ENCODE data around the gene WFDC2. TPM values are rescaled to one million over a fixed set of nuclear protein-coding genes. Genes with fewer than 3 reads are reported as not detected.

Gene WFDC2, protein sequence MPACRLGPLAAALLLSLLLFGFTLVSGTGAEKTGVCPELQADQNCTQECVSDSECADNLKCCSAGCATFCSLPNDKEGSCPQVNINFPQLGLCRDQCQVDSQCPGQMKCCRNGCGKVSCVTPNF
- total RNA-seq (2012; rRNA removed), result 0.25 TPM in 1 of 2 replicates, not detected in the other

DNA sequence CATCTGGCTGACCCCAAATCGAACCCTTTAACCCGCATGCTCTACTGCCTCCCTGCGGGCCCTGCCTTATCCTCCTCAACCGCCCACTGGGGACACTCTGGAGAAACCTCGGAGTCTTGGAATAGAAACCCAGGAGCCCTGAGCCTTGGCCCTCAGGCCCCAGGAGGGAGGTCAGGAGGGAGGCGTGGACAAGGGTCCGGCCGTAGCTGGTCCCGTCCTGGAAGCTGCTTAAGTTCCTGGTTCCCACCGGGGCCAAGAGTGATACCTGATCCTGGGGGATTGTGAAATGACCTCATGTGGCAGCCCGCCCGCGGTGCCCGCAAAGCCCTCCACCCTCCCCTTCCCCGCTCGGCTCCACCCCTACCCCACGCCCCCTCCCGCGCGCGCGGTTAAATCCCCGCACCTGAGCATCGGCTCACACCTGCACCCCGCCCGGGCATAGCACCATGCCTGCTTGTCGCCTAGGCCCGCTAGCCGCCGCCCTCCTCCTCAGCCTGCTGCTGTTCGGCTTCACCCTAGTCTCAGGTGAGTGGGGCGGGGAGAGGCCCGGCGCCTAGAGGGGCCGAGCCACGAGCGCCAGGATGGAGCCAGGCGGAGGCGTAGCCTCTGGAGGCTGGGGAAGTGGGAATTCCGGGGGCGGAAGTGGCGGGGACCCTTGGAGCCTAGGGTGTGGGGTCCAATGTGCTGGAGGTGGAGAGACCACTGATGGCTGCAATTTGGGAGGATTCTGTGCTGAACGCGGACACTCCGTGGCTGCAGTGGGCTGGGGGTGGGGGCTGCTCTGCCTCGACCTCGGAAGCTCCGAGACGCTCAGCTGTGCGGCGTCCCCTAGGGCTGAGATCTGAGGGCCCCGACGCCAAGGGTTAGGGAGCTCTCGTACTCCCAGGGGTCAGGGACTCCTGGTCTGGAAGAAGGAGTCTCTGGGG lies at the start of gene WFDC2:
Gene WFDC2 (plus strand): TSS at position 418 of the 926 bp plus-strand sequence. CDS start 29 bp downstream, at position 447.
- Histone ChIP-seq H3K36me3 (ENCODE audit: insufficient read depth, low read length) (no peaks in the 10 kb centered on the region), H3K4me2 (ENCODE audit: low read length) (peak within 1 kb of the TSS; percentile 74), H3K4me1 (ENCODE audit: control insufficient read depth, insufficient read depth, low read length) (no peaks in the 10 kb centered on the region), H3K27me3 (ENCODE audit: control insufficient read depth, insufficient read depth, low read length) (peaks cover 74% of the 10 kb centered on the region), H3K9ac (ENCODE audit: low read depth, low read length) (no peak within 1 kb of the TSS), H3K9me3 (replicated peaks; ENCODE audit: low read length) (no peaks in the 10 kb centered on the region), H3K4me3 (ENCODE audit: low read length) (peak within 1 kb of the TSS; percentile 42)

DNA sequence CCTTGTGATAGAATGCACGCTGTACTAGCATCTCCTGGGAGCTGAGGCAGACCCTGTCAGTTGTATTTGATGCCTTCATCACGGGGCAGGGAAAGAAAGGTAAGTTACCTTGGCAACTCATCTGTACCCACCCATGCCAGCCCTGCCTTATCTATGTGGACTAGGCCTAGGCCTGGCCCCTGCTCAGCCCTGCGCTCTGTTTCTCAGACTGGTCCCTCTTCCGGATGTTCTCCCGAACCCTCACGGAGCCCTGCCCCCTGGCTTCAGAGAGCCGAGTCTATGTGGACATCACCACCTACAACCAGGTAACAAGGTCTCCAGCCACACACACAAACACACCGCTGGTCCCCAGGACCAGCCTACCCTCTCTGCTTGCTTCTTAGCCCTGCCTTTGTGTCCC lies 49.4 kb upstream of the WFDC2 start:
- peaks cover 33% of the 10 kb centered on the region for H3K4me1 ChIP-seq (ENCODE audit: control insufficient read depth, insufficient read depth, low read length)
- H3K9ac ChIP-seq (ENCODE audit: low read depth, low read length), result peak overlapping the region; percentile 12
- H3K36me3 ChIP-seq (ENCODE audit: insufficient read depth, low read length), result peaks cover 37% of the 10 kb centered on the region
- no peaks in the 10 kb centered on the region for H3K27me3 ChIP-seq (ENCODE audit: control insufficient read depth, insufficient read depth, low read length)
- no peaks in the 10 kb centered on the region for H3K9me3 ChIP-seq (replicated peaks; ENCODE audit: low read length)
- H3K4me3 ChIP-seq (ENCODE audit: low read length), result no peak overlapping the region
- peak overlapping the region; percentile 23 for H3K4me2 ChIP-seq (ENCODE audit: low read length)

DNA sequence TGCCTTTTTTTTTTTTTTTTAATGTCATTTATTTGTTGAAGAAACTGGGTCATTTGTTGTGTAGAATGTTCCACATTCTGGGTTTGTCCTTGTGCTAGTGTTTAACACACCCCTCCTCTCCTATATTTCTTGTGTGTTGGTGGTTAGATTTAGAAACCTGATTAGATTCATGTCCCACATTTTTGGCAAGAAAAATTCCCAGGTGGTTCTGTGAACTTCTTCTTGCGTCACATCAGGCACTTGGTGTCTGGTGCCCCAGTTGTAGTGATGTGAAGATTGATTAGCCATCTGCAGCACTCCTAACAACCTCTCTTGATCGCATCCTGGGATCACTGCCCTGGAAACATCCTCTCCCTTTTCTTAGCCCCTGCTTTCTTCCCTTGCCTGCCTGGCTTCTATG lies 45.9 kb upstream of the WFDC2 start:
- no peaks in the 10 kb centered on the region for H3K27me3 ChIP-seq (ENCODE audit: control insufficient read depth, insufficient read depth, low read length)
- H3K4me1 ChIP-seq (ENCODE audit: control insufficient read depth, insufficient read depth, low read length), result peaks cover 14% of the 10 kb centered on the region
- no peak overlapping the region for H3K4me3 ChIP-seq (ENCODE audit: low read length)
- no peaks in the 10 kb centered on the region for H3K9me3 ChIP-seq (replicated peaks; ENCODE audit: low read length)
- peaks cover 42% of the 10 kb centered on the region for H3K36me3 ChIP-seq (ENCODE audit: insufficient read depth, low read length)
- no peak overlapping the region for H3K4me2 ChIP-seq (ENCODE audit: low read length)
- no peak overlapping the region for H3K9ac ChIP-seq (ENCODE audit: low read depth, low read length)

DNA sequence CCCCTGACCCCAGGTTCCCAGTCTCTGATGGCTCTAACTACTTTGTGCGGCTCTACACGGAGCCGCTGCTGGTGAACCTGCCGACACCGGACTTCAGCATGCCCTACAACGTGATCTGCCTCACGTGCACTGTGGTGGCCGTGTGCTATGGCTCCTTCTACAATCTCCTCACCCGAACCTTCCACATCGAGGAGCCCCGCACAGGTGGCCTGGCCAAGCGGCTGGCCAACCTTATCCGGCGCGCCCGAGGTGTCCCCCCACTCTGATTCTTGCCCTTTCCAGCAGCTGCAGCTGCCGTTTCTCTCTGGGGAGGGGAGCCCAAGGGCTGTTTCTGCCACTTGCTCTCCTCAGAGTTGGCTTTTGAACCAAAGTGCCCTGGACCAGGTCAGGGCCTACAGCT lies 44.0 kb upstream of the WFDC2 start:
- H3K36me3 ChIP-seq (ENCODE audit: insufficient read depth, low read length), result peaks cover 35% of the 10 kb centered on the region
- H3K4me3 ChIP-seq (ENCODE audit: low read length), result no peak overlapping the region
- H3K9ac ChIP-seq (ENCODE audit: low read depth, low read length), result no peak overlapping the region
- no peaks in the 10 kb centered on the region for H3K27me3 ChIP-seq (ENCODE audit: control insufficient read depth, insufficient read depth, low read length)
- no peak overlapping the region for H3K4me2 ChIP-seq (ENCODE audit: low read length)
- no peaks in the 10 kb centered on the region for H3K4me1 ChIP-seq (ENCODE audit: control insufficient read depth, insufficient read depth, low read length)
- H3K9me3 ChIP-seq (replicated peaks; ENCODE audit: low read length), result no peaks in the 10 kb centered on the region

DNA sequence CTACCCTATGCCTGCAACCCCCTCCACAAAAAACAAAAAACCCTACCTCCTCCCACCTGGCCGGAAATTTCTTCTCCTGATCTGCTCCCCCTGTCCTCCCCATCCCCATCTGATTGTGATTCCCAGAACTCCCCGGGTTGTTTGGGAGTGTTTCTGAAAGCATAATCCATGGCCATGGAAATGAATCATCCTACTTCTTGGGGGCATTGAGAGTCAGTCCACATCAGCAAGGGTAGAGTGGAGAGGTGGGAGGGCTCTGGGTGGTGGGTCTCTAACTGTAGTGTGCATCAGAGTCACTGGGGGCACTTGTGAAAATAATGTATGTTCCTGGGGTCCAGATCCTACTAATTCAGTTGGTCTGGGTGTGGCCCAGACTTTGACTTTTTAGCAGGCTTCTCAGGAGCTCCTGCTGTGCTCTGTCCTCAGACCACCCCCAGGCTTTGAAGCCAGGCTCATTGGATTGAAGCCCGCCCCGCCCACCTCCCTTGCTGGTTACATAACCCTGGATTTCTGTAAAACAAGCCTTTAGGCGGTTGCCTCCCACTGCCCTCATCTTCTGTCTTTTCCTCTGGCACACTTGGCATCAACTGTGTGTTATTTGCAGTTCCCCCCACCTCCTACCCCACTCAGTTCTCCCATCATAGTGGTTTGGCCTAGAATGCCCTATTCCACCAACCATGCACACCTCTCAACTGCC lies 43.1 kb upstream of the WFDC2 start:
- H3K9ac ChIP-seq (ENCODE audit: low read depth, low read length), result no peak overlapping the region
- H3K36me3 ChIP-seq (ENCODE audit: insufficient read depth, low read length), result peaks cover 26% of the 10 kb centered on the region
- no peak overlapping the region for H3K4me3 ChIP-seq (ENCODE audit: low read length)
- H3K27me3 ChIP-seq (ENCODE audit: control insufficient read depth, insufficient read depth, low read length), result no peaks in the 10 kb centered on the region
- no peak overlapping the region for H3K4me2 ChIP-seq (ENCODE audit: low read length)
- no peaks in the 10 kb centered on the region for H3K4me1 ChIP-seq (ENCODE audit: control insufficient read depth, insufficient read depth, low read length)
- H3K9me3 ChIP-seq (replicated peaks; ENCODE audit: low read length), result no peaks in the 10 kb centered on the region

DNA sequence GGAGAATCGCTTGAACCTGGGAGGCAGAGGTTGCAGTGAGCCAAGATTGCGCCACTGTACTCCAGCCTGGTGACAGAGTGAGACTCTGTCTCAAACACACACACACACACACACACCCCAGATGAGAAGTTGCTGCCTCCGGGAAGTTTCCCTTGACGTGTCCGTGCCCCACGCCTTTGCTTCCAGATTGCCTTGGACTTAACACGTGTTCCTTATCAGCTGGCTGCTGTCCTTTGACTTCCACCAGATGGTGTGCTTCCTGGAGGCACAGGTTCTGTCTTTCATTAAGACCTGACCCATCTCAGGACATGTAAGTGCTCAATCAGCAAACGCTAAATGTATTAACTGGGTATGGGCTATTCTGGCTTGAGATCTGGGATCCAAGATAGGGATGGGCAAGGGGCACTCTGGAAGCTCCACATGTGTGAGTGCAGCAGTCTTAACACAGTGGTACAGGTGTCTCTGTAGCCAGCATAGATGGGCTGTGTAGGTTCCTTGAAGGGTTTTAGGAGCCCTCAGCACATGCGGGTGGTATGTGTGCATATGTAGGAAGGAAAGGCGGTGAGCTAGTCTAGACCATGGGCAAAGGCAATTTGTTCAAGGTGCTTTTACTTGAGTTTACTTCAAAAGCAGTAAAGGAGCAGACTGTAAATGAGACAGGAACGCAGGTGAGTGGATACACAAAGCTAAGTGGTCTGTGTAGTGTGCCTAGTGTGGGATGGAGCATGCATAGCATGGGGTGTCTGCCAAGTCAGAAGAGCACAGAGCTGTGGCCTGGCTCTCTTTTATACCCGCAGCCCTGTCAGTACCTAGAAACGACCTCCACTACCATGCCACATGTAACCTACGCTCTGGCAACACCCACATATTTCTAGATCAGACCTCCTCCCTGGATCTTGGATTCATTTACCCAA lies 42.1 kb upstream of the WFDC2 start:
- no peaks in the 10 kb centered on the region for H3K27me3 ChIP-seq (ENCODE audit: control insufficient read depth, insufficient read depth, low read length)
- no peak overlapping the region for H3K9ac ChIP-seq (ENCODE audit: low read depth, low read length)
- H3K4me2 ChIP-seq (ENCODE audit: low read length), result no peak overlapping the region
- no peaks in the 10 kb centered on the region for H3K4me1 ChIP-seq (ENCODE audit: control insufficient read depth, insufficient read depth, low read length)
- no peak overlapping the region for H3K4me3 ChIP-seq (ENCODE audit: low read length)
- H3K9me3 ChIP-seq (replicated peaks; ENCODE audit: low read length), result no peaks in the 10 kb centered on the region
- H3K36me3 ChIP-seq (ENCODE audit: insufficient read depth, low read length), result peaks cover 23% of the 10 kb centered on the region

DNA sequence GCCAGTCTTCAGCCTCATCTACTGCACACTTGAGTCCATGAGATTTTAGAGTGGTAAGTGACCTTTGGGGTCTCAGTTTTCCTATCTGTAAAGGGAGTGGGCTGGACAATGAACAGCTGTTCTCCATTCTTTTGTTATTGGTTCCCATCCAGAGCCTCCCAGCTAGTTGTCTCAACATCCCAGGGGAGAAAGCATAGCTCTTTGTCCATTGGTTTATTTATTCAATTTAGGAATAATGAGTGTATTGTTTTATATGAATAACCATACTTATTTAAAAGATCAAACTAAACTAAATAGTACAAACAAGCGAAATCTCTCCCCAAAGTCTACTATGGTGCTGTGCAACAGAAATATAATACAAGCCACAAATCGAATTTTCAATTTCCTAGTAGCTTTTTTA lies 39.9 kb upstream of the WFDC2 start:
- Histone ChIP-seq H3K9ac (ENCODE audit: low read depth, low read length) (no peak overlapping the region), H3K9me3 (replicated peaks; ENCODE audit: low read length) (no peaks in the 10 kb centered on the region), H3K27me3 (ENCODE audit: control insufficient read depth, insufficient read depth, low read length) (no peaks in the 10 kb centered on the region), H3K4me2 (ENCODE audit: low read length) (no peak overlapping the region), H3K4me3 (ENCODE audit: low read length) (no peak overlapping the region), H3K36me3 (ENCODE audit: insufficient read depth, low read length) (peaks cover 13% of the 10 kb centered on the region), H3K4me1 (ENCODE audit: control insufficient read depth, insufficient read depth, low read length) (no peaks in the 10 kb centered on the region)

DNA sequence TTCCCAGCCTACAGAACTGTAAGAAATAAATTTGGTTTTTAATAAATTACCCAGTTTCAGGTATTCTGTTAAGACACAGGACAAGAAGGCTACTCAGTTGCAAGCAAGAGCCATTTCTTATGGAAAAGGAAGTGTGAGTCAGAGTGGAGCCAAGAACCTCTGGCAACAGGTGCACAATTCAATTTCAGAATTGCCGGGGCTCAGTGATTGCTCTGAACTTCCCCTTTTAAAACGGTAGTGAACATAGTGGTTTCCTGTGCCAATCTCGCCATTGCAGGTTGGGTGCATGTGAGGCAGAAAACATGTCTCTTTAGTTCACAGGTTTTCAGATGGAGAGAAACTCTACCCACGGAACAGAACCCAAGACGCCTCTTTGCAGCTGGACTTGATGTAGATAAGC lies 37.3 kb upstream of the WFDC2 start:
- H3K4me3 ChIP-seq (ENCODE audit: low read length), result no peak overlapping the region
- H3K4me2 ChIP-seq (ENCODE audit: low read length), result no peak overlapping the region
- H3K36me3 ChIP-seq (ENCODE audit: insufficient read depth, low read length), result no peaks in the 10 kb centered on the region
- no peak overlapping the region for H3K9ac ChIP-seq (ENCODE audit: low read depth, low read length)
- no peaks in the 10 kb centered on the region for H3K9me3 ChIP-seq (replicated peaks; ENCODE audit: low read length)
- no peaks in the 10 kb centered on the region for H3K27me3 ChIP-seq (ENCODE audit: control insufficient read depth, insufficient read depth, low read length)
- H3K4me1 ChIP-seq (ENCODE audit: control insufficient read depth, insufficient read depth, low read length), result no peaks in the 10 kb centered on the region

DNA sequence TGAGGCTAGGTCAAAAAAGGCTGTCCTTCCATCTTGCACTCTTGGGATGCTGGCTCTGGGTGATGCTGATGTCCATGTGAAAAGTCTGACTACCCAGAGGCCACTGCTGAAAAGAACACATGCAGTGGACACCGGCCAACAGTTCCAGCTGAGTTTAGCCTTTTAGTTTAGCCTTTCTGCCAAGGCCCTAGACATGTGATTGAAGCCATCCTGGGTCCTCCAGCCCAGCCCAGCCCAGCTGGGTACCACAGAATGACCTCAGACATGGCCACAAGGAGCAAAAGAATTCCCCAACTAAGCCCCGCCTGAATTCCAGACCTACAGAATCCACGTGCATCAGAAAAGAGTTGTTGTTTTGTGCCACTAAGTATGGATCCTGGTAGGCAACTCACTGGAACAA lies 36.2 kb upstream of the WFDC2 start:
- Histone ChIP-seq H3K27me3 (ENCODE audit: control insufficient read depth, insufficient read depth, low read length) (no peaks in the 10 kb centered on the region), H3K4me1 (ENCODE audit: control insufficient read depth, insufficient read depth, low read length) (no peaks in the 10 kb centered on the region), H3K4me2 (ENCODE audit: low read length) (no peak overlapping the region), H3K9me3 (replicated peaks; ENCODE audit: low read length) (no peaks in the 10 kb centered on the region), H3K36me3 (ENCODE audit: insufficient read depth, low read length) (no peaks in the 10 kb centered on the region), H3K9ac (ENCODE audit: low read depth, low read length) (no peak overlapping the region), H3K4me3 (ENCODE audit: low read length) (no peak overlapping the region)

DNA sequence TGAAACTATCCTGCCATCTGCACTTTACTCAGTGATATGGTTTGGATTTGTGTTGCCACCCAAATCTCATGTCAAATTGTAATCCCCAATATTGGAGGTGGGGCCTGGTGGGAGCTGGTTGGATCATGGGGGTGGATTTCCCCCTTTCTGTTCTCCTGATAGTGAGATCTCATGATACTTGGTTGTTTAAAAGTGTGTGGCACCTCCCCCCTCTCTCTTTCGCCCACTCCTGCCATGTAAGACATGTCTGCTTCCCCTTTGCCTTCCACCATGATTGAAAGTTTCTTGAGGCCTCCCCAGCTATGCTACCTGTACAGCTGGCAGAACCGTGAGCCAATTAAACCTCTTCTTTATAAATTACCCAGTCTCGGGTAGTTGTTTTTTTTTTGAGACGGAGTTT lies 35.6 kb upstream of the WFDC2 start:
- Histone ChIP-seq H3K4me1 (ENCODE audit: control insufficient read depth, insufficient read depth, low read length) (no peaks in the 10 kb centered on the region), H3K4me2 (ENCODE audit: low read length) (no peak overlapping the region), H3K9me3 (replicated peaks; ENCODE audit: low read length) (no peaks in the 10 kb centered on the region), H3K36me3 (ENCODE audit: insufficient read depth, low read length) (no peaks in the 10 kb centered on the region), H3K27me3 (ENCODE audit: control insufficient read depth, insufficient read depth, low read length) (no peaks in the 10 kb centered on the region), H3K4me3 (ENCODE audit: low read length) (no peak overlapping the region), H3K9ac (ENCODE audit: low read depth, low read length) (no peak overlapping the region)

Measured in skeletal muscle satellite cell (primary cell).